Measurements from ENCODE around the gene PTPRG. TPM values are rescaled to one million over a fixed set of nuclear protein-coding genes. Genes with fewer than 3 reads are reported as not detected.

Gene PTPRG
- total and polyA plus RNA-seq, 2 donors (not counting 3 experiments of a cell fraction or from before 2014, with no cell fraction given) = 8.9 to 39.1 TPM

- no peaks in the 10 kb centered on the region for H3K79me2 ChIP-seq (ENCODE audit: control insufficient read depth, insufficient read depth, low read length)
- H3K27ac ChIP-seq (ENCODE audit: insufficient read depth, low read depth, low read length) = no peak overlapping the region
- no peaks in the 10 kb centered on the region for H3K9me3 ChIP-seq (replicated peaks; ENCODE audit: control insufficient read depth, insufficient read depth, low read length)
- TF ChIP-seq MYC (IDR thresholded peaks at IDR 0.05; ENCODE audit: low read depth, low read length) (no peak), POLR2A (IDR thresholded peaks at IDR 0.05; ENCODE audit: low read depth, low read length) (no peak), CTCF (IDR thresholded peaks at IDR 0.05; ENCODE audit: extremely low read depth in 1 of 2, insufficient read depth in 1 of 2, low read depth in 1 of 2, low read length in 2 of 2) (no peak), GATA2 (IDR thresholded peaks at IDR 0.05; ENCODE audit: insufficient read depth, insufficient read length, low read depth, low read length) (no peak)
- H3K9ac ChIP-seq (replicated peaks; ENCODE audit: extremely low read depth, insufficient read depth, low read length) = no peak overlapping the region
- no peak overlapping the region for H2AFZ ChIP-seq (ENCODE audit: low read depth, low read length)
- H4K20me1 ChIP-seq (replicated peaks; ENCODE audit: control insufficient read depth, extremely low read depth, insufficient read depth, low read length) = no peaks in the 10 kb centered on the region
- H3K36me3 ChIP-seq (ENCODE audit: control insufficient read depth in 2 of 2, extremely low read depth in 1 of 2, insufficient read depth in 2 of 2, low read length in 2 of 2) = no peaks in the 10 kb centered on the region
- FAIRE-seq = no peak
- no peaks in the 10 kb centered on the region for H3K27me3 ChIP-seq (ENCODE audit: control insufficient read depth in 2 of 2, insufficient read depth in 2 of 2, low read length in 2 of 2)
- dilution Hi-C loops (cut with MboI; ENCODE audit: extremely low pct_ligation_motif_present, low sequenced_read_pairs) (no loop called here), intact Hi-C loops (cut with micrococcal nuclease) (no loop called here)
- CTCF ChIA-PET = interaction anchor here (1.0 to 1.7 kb wide), 7 partner anchors 12 to 599 kb away, joined by 3 to 7 read pairs (median 3); no protein-coding TSS in a partner anchor
- BruUV-seq (replicated peaks) = no TSS peak
- no peaks in the 10 kb centered on the region for H3K9me1 ChIP-seq (replicated peaks; ENCODE audit: control insufficient read depth, extremely low read depth, insufficient read depth, low read length)
- no peak overlapping the region for H3K4me3 ChIP-seq (replicated peaks in 1 of 3; ENCODE audit: insufficient read depth in 1 of 3, low read depth in 1 of 3, low read length in 3 of 3)
- POLR2A ChIA-PET = no interaction called here
- H3K4me2 ChIP-seq (ENCODE audit: insufficient read depth, low read length) = no peak overlapping the region
- no peak for DNase-seq (ENCODE audit: low read depth, low spot score)
- no peaks in the 10 kb centered on the region for H3K4me1 ChIP-seq (ENCODE audit: control insufficient read depth, extremely low read depth, insufficient read depth, low read length)
Measured at GRCh38 chr3:62128681-62129080, 567.3 kb downstream of the PTPRG start.

- H3K36me3 ChIP-seq (ENCODE audit: control insufficient read depth in 2 of 2, extremely low read depth in 1 of 2, insufficient read depth in 2 of 2, low read length in 2 of 2) = no peaks in the 10 kb centered on the region
- no peaks in the 10 kb centered on the region for H4K20me1 ChIP-seq (replicated peaks; ENCODE audit: control insufficient read depth, extremely low read depth, insufficient read depth, low read length)
- no TSS peak for BruUV-seq (replicated peaks)
- dilution Hi-C loops (cut with MboI; ENCODE audit: extremely low pct_ligation_motif_present, low sequenced_read_pairs) (no loop called here), intact Hi-C loops (cut with micrococcal nuclease) (loop anchor here (1.0 to 5.0 kb wide), 3 partner anchors 194 to 567 kb away; no protein-coding TSS in a partner anchor)
- no peak overlapping the region for H3K27ac ChIP-seq (ENCODE audit: insufficient read depth, low read depth, low read length)
- H3K27me3 ChIP-seq (ENCODE audit: control insufficient read depth in 2 of 2, insufficient read depth in 2 of 2, low read length in 2 of 2) = no peaks in the 10 kb centered on the region
- POLR2A ChIA-PET = no interaction called here
- no peak for FAIRE-seq
- no peaks in the 10 kb centered on the region for H3K9me1 ChIP-seq (replicated peaks; ENCODE audit: control insufficient read depth, extremely low read depth, insufficient read depth, low read length)
- CTCF ChIA-PET = interaction anchor here (0.8 to 2.5 kb wide), 18 partner anchors 10 to 601 kb away, joined by 3 to 26 read pairs (median 5); partner anchors contain the start of gene PTPRG
- no peak overlapping the region for H3K9ac ChIP-seq (replicated peaks; ENCODE audit: extremely low read depth, insufficient read depth, low read length)
- H2AFZ ChIP-seq (ENCODE audit: low read depth, low read length) = no peak overlapping the region
- TF ChIP-seq FOS (IDR thresholded peaks at IDR 0.05; ENCODE audit: borderline replicate concordance, insufficient read depth, low read length) (no peak), GATA2 (IDR thresholded peaks at IDR 0.05; ENCODE audit: insufficient read depth, insufficient read length, low read depth, low read length) (no peak)
- H3K4me3 ChIP-seq (replicated peaks in 1 of 3; ENCODE audit: insufficient read depth in 1 of 3, low read depth in 1 of 3, low read length in 3 of 3) = no peak overlapping the region
- H3K4me1 ChIP-seq (ENCODE audit: control insufficient read depth, extremely low read depth, insufficient read depth, low read length) = peaks cover 11% of the 10 kb centered on the region
- no peak overlapping the region for H3K4me2 ChIP-seq (ENCODE audit: insufficient read depth, low read length)
- H3K79me2 ChIP-seq (ENCODE audit: control insufficient read depth, insufficient read depth, low read length) = no peaks in the 10 kb centered on the region
- DNase-seq (ENCODE audit: low read depth, low spot score) = no peak
- H3K9me3 ChIP-seq (replicated peaks; ENCODE audit: control insufficient read depth, insufficient read depth, low read length) = no peaks in the 10 kb centered on the region
Measured at GRCh38 chr3:62131050-62131449, 569.7 kb downstream of the PTPRG start.
